RCC 7860 (cell line): ENCODE results near the gene KXD1.
"Not testable (repeated sequence)": the region's sequence is repeated elsewhere in the genome, so short reads cannot be mapped to it uniquely, and the experiment has no call there.

Experiments
- DNase-seq: peaks from one replicate; pipeline ENCODE4 v3.0.0-alpha.2; 2015; ENCODE audit warnings: low spot score
- FAIRE-seq: peaks from 2 replicates; lab custom pipeline; 2012; peaks lifted over from hg19 to GRCh38; lab: Jason Lieb, UNC

Gene KXD1

GRCh38 chr19:18599485-18599884, 41.8 kb downstream of the KXD1 start:
- no peak for FAIRE-seq
- no peak for DNase-seq

DNA sequence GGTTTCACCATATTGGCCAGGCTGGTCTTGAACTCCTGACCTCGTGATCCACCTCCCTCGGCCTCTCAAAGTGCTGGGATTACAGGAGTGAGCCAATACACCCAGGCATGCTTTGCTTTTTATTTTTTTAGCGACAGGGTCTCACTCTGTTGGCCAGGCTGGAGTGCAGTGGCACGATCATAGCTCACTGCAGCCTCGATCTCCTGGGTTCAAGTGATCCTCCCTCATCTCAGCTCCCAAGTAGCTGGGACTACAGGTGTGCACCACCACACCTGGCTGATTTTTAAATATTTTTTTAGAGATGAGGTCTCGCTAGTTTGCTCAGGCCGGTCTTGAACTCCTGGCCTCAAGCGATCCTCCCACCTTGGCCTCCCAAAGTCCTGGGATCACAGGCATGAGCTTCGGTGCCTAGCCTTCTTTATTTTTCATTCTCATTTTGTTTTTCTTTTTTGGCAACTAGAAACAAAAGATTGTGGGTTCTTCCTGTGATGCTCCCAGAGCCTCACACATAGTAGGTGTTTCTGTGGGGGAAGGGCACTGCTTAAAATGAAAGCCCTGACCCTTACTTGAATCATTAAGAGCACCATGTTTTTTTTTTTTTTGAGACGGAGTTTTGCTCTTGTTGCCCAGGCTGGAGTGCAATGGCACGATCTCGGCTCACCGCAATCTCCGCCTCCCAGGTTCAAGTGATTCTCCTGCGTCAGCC, 43.2 kb downstream of the KXD1 start:
- DNase-seq, FAIRE-seq: not testable (repeated sequence)

- FAIRE-seq (no peak), DNase-seq (no peak)
Measured at GRCh38 chr19:18601875-18602274, 44.2 kb downstream of the KXD1 start.

DNA sequence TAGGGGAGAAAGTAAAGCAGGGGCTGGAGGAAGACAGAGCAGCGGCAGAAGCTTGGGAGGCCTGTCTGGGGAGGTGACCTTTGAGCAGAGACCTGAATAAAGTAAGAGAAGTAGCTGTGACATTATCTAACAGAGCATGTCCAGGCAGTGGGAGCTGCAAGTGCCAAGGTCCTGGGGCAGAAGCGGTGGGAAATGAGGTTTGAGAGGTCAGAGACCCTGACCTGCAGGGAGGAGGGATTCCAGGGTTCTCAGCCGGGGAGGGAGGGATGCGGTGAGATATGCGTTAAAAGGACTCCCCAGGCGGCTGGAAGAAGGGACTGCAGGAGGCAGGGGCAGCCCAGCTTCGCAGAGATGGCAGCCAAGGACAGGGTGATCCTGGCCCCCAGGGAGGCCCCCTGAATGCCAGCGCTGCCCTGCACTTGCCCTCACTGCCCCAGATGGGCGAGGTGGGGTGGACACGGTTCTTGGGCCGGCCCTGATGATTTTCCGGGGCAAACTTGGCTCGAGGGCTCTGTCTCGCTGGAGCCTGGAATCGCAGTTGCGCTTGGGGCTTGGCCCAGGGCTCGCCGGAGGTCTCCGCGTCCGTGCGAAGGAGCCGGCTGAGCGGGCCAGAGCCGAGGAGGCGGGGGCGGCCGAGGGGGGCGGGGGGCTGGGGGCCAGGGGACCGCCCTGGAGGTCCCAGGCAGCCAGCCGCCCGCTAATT, 45.7 kb downstream of the KXD1 start:
- FAIRE-seq (no peak), DNase-seq (no peak)

- DNase-seq: no peak
Measured at GRCh38 chr19:18603958-18604819, 46.5 kb downstream of the KXD1 start.

GRCh38 chr19:18604820-18605159, 47.1 kb downstream of the KXD1 start:
- FAIRE-seq (no peak), DNase-seq (no peak)

More at GRCh38 chr19:18603958-18604819, 46.5 kb downstream of the KXD1 start:
- FAIRE-seq: no peak

- DNase-seq: no peak
Measured at GRCh38 chr19:18605196-18605545, 47.5 kb downstream of the KXD1 start.

DNA sequence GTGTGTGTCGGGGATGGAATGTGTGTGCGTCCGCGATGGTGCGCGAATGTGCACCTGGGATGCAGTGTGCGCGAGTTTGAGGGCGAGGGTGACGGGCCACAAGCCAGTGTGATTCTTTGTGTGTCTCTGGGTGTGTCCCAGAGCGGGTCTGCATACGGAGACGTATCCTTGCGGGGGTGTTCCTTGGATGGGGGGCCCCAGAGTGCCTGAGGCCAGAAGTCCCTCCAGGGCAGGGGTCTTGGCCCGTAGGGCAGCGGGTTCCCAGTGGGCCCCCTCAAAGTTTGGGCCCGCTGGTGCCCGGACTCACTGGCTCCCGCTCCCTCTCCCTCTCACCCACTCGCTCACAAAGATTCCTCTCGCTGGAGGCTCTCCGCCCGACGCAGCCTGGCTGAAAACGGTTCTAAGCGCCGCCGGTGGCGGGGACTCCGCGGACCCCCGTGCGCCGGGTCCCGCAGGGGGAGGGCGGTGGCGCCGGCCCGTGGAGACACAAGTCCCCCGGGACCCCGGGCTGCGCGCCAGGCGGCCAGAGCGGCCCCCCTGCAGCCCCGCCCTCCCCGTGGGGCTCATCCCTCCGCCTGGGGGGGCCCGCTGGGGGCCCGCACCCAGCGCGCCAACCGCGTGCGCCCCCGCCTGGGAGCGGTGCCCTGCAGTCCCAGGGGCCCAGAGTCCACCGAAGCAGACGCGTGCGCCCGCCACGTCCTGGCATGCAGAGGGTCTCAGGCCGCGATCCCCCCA, 48.0 kb downstream of the KXD1 start:
- FAIRE-seq (no peak), DNase-seq (no peak)

More at GRCh38 chr19:18605196-18605545, 47.5 kb downstream of the KXD1 start:
- no peak for FAIRE-seq

DNA sequence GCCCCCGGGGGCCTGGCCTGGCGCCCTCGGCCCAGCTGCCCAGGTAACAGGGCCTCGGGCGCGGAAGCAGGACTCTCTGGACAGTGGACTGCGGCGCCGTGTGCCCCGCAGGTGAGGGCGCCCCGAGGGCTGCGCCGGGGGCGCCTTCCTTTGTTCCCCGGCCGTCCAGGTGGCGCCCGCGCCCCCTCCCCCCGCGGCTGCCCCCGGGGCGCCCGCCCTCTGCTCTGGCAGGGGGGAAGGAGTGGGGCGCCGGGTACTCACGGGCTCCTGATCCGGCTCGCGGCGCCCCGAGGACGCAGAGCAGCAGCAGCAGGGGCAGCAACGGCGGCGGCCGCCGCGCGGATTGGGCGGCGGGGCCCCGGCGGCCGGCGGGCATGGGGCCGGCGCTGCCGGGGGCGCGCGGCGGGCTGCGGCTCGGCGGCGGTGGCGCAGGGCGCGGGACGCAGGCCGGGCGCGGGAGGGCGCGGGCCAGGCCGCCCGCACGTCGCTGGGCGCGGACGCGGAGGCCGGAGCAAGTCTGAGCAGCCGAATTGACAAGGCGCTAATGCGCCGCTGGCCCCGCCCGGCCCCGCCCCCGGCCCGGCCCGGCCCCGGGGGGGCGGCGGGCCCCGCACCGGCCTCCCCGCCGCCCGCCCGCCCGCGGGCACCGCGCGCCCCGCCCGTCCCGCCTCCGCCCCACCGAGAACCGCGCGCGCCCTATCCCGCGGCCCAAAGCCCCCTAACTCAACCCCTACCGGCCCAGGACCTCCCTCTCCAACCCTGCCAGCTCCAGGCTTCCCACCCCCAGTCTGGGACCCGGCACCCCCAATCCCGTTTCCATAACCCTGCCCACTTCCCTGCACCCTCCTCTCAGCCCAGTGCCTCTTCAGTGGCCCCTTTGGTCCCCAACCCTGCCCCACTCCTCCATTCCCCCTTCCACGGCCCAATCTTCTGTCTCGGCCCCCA, 48.9 kb downstream of the KXD1 start, which contains the start of gene CRLF1:
Gene CRLF1 (minus strand): TSS at position 519 of the 945 bp plus-strand sequence. CDS start 143 bp downstream, at position 376.
- no peak for DNase-seq
- no peak for FAIRE-seq

- no peak for FAIRE-seq
- no peak for DNase-seq
Measured at GRCh38 chr19:18607226-18608101, 49.8 kb downstream of the KXD1 start.

- FAIRE-seq: no peak
- DNase-seq: no peak
Measured at GRCh38 chr19:18608102-18608804, 50.6 kb downstream of the KXD1 start.

DNA sequence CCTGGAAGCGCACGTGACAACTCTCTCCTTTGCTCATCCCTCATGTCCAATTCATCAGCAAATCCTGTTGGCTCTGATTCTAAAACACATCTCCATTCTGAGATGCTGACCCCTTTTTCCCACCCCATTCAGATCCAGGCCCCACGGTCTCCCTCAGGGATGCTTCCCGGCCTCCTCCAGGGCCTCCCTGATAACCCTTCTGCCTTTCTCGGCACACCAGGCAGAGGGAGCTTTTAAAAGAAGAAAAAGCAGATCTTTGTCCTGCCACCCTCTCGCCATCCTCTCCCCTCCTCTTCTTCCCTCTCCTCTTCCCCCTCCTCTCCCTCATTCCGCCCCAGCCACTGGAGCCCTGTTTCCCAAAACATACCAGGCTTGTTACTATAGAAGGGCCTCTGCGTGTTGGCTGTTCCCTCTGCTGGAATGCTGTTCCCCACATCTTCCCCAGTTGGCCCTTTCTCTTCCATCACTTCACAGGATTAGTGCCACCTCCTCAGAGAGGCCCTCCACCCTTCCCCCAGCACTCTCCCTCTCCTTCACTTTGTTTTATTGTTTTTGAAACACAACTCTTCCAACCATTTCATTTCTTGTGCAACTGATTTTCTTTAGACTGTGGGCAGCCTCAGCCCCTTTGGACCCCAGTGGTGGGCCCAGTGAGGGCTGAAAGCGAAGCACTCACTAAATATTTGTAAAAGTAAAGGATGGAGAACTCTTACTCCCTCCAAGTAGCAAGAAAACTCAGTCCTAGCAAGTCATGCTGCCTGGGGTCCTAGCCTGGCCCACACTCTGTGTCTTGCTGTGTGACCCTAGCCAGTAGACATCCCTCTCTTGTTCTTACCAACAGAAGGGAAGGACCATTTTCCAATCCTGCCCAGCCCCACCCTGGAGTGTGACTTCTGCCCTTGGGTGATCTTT, 51.4 kb downstream of the KXD1 start:
- no peak for FAIRE-seq
- DNase-seq: no peak

DNA sequence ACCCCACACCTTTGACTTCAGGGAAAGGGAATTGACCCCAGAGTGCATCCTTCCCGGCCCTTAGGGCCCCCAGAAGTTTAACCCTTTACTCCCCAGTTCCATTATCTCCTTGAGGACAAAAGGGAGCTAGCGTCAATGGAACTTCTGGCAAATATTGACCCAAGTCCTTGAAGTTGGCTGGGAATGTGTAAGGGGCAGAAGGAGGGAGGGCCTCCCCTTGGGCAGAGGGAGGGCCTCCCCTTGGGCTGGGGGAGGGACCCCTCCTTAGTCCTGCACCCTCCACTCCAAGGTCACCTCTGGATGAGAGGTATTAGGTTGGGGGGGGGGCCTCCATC, 52.0 kb downstream of the KXD1 start:
- DNase-seq (no peak), FAIRE-seq (no peak)

- no peak for FAIRE-seq
- DNase-seq: no peak
Measured at GRCh38 chr19:18610245-18610555, 52.5 kb downstream of the KXD1 start.

GRCh38 chr19:18610556-18611326, 53.1 kb downstream of the KXD1 start:
- FAIRE-seq: no peak
- DNase-seq: no peak

GRCh38 chr19:18611327-18612050, 53.8 kb downstream of the KXD1 start:
- DNase-seq: no peak
- no peak for FAIRE-seq
